Measurements from ENCODE around the gene FBN1.

The FBN1 gene

DNA sequence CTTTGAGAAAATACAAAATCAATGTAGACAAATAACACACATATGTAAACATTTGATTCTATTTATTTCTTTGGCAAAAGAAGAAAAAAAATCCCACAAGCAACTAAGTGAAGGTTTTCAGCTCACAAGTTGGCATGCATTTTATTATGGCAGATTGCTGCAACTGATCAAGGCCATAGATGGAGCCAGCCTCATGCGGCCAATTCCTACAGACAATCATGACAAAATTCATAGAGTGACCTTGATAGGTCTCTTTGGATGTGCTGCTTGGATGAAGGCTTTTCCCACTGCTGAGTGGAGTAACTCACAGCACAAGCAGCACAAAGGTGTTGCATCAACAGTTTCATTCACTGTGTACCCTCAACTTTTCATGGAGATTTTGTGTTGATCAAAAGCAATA lies 22.1 kb downstream of the FBN1 start:
- TF ChIP-seq, protein P1, sequence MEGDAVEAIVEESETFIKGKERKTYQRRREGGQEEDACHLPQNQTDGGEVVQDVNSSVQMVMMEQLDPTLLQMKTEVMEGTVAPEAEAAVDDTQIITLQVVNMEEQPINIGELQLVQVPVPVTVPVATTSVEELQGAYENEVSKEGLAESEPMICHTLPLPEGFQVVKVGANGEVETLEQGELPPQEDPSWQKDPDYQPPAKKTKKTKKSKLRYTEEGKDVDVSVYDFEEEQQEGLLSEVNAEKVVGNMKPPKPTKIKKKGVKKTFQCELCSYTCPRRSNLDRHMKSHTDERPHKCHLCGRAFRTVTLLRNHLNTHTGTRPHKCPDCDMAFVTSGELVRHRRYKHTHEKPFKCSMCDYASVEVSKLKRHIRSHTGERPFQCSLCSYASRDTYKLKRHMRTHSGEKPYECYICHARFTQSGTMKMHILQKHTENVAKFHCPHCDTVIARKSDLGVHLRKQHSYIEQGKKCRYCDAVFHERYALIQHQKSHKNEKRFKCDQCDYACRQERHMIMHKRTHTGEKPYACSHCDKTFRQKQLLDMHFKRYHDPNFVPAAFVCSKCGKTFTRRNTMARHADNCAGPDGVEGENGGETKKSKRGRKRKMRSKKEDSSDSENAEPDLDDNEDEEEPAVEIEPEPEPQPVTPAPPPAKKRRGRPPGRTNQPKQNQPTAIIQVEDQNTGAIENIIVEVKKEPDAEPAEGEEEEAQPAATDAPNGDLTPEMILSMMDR (IDR thresholded peaks at IDR 0.05; ENCODE audit: low read depth, low read length, missing control alignments): no peak

DNA sequence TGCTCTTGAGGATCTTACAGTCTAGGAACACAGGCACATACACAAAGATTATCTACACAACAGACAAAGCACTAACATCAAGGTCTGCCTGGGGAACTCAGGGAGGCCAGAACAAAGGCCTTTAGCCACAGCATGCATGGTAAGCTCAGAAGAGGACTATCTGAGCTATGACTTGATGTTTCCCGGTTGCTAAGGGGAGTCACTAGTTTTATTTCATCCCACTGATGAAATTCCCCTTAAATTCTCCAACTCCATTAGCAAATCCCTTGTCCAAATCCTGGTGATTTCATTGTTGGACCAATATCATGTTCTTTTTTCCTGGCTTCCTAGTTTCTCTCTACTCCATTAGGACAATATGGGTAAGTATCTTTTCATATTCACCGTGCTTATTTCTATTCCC lies 23.3 kb downstream of the FBN1 start:
- H3K4me3 ChIP-seq (ENCODE audit: low read depth, low read length): no peak overlapping the region
- TF ChIP-seq, protein P1 (IDR thresholded peaks at IDR 0.05; ENCODE audit: low read depth, low read length, missing control alignments): no peak
- DNase-seq (ENCODE audit: low read depth): no peak
- in situ Hi-C loops (cut with HindIII; ENCODE audit: low sequenced_read_pairs): no loop called here

More for the DNA sequence above, 22.1 kb downstream of the FBN1 start:
- DNase-seq (ENCODE audit: low read depth): no peak
- in situ Hi-C loops (cut with HindIII; ENCODE audit: low sequenced_read_pairs): no loop called here
- H3K4me3 ChIP-seq (ENCODE audit: low read depth, low read length): no peak overlapping the region

DNA sequence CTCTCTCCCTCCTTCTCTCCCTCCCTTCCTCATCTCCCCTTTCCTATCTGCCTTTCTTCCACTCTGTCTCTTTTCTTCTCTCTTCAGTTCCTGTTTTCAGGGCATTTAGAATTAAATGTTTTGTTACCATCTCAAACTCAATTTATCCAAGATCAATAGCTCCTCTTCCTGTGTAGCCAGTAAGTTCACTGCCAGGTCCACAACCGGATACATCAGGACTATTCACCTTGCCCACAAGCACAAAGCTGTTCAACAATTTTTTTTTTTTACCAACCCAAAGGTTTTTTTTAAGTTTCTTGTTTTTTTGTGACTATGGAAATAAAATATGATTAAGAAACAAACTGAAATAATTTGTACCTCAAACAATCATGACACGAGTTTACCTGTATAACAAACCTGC lies 26.1 kb downstream of the FBN1 start:
- DNase-seq (ENCODE audit: low read depth): no peak
- in situ Hi-C loops (cut with HindIII; ENCODE audit: low sequenced_read_pairs): no loop called here
- H3K4me3 ChIP-seq (ENCODE audit: low read depth, low read length): no peak overlapping the region
- TF ChIP-seq, protein P1 (IDR thresholded peaks at IDR 0.05; ENCODE audit: low read depth, low read length, missing control alignments): no peak

DNA sequence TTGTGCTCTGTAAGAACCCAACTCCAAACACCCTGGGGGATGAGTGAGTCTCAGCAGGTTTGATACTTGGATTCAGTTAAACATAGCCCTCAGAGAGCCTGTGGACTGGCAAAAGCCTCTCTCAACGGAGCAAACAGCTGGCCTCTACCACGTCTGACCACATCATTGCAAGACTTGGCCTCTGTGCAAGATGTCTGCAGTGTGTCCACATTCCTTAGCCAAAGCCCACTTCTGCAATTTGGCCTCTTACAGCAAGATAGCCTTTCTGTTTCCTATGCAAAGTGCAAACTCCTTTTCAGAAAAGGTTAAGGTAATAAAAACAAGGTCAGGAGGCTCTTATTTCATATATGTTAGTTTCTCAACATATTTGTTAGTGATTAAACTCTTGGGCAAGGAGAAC lies 27.9 kb downstream of the FBN1 start:
- TF ChIP-seq, protein P1 (IDR thresholded peaks at IDR 0.05; ENCODE audit: low read depth, low read length, missing control alignments): no peak
- no peak overlapping the region for H3K4me3 ChIP-seq (ENCODE audit: low read depth, low read length)
- in situ Hi-C loops (cut with HindIII; ENCODE audit: low sequenced_read_pairs): no loop called here
- peak; percentile 95 for DNase-seq (ENCODE audit: low read depth)

DNA sequence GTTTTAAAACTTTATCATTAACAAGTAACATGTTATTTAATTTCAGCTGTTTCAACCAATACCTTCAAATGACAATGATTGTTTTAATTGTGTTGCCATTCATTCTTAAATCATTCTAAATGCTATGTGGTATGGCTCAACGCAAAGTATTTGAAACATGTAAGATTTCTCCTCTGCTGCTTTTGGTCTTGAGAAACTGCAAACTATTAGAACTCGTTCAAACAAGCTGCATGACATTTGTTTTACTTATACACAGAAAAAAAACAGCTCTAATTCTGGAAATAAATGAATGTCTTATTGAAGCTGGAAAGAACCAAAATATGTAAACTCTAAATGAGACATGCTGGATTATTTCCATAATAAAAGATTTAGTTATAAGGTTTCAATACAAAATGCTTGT lies 29.3 kb downstream of the FBN1 start:
- TF ChIP-seq, protein P1 (IDR thresholded peaks at IDR 0.05; ENCODE audit: low read depth, low read length, missing control alignments): no peak
- no peak overlapping the region for H3K4me3 ChIP-seq (ENCODE audit: low read depth, low read length)
- DNase-seq (ENCODE audit: low read depth): no peak

DNA sequence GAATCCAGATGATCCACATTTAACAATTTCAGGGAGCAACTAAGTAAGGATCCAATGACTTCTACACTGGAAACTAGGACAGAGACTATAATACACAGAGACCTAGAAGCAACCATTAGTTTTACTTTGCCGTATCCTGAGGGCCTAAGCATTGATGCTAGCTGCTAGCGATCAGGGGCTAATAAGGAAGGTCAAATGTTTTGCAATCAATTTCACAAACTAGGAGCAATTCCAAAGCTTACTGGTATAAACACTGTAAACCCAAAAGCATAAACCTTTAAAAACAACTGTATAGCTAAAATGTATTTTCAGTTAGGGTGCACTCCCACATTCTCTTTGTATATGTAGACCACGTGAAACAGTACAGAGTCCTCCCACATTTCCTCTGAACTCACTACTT lies 31.5 kb downstream of the FBN1 start:
- TF ChIP-seq, protein P1 (IDR thresholded peaks at IDR 0.05; ENCODE audit: low read depth, low read length, missing control alignments): no peak
- DNase-seq (ENCODE audit: low read depth): no peak
- H3K4me3 ChIP-seq (ENCODE audit: low read depth, low read length): no peak overlapping the region
- in situ Hi-C loops (cut with HindIII; ENCODE audit: low sequenced_read_pairs): loop anchor here (5.0 kb wide), 1 partner anchor 98 kb away; no protein-coding TSS in a partner anchor

More for the DNA sequence above, 29.3 kb downstream of the FBN1 start:
- in situ Hi-C loops (cut with HindIII; ENCODE audit: low sequenced_read_pairs): no loop called here

DNA sequence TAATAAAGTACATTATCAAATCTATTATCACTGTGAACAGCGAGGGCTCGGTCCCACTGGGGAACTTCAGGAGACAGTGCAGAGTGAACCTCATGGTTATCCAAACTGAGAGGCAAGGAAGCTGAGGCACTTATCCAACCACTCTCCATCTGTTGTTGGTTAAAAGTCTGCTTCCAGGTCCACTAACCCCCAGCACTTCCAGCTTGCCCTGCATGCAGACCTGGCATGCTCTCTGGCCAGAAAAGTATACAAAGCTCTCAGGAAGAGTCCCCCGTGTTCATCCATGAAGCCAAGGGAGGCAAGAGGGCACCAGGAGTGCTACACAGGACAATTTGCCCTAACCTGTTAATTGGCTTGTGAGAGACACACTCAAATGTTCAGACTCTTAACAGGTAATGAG lies 36.0 kb downstream of the FBN1 start:
- H3K4me3 ChIP-seq (ENCODE audit: low read depth, low read length): no peak overlapping the region
- DNase-seq (ENCODE audit: low read depth): no peak
- in situ Hi-C loops (cut with HindIII; ENCODE audit: low sequenced_read_pairs): no loop called here
- TF ChIP-seq, protein P1 (IDR thresholded peaks at IDR 0.05; ENCODE audit: low read depth, low read length, missing control alignments): no peak
